Mammary epithelial cell (primary cell): ENCODE results near the gene ABHD8.

Experiments used
- CTCF ChIP-seq, 2 donors: IDR thresholded peaks in 1 of 2; conservative IDR thresholded peaks in 1 of 2; 2 replicates each; pipeline ENCODE4 v1.5.1; 2011 to 2012; ENCODE audit warnings: inconsistent platforms in 2 of 2, low read length in 2 of 2, mild to moderate bottlenecking in 2 of 2, control low read depth in 1 of 2, low read depth in 1 of 2; ENCODE audit not compliant: insufficient read depth in 1 of 2; ENCODE audit errors: extremely low read depth in 1 of 2
- EZH2 ChIP-seq: IDR thresholded peaks from 2 replicates; pipeline ENCODE4 v1.6.1; 2012; ENCODE audit warnings: low read length, inconsistent platforms, borderline replicate concordance

- TF ChIP-seq EZH2: no peak
- no peak for TF ChIP-seq CTCF (conservative IDR thresholded peaks at IDR 0.05 in 1 of 2, IDR thresholded peaks at IDR 0.05 in 1 of 2; ENCODE audit: extremely low read depth in 1 of 2, insufficient read depth in 1 of 2, low read depth in 1 of 2, low read length in 2 of 2)
Observed at GRCh38 chr19:17281391-17282304, 21.6 kb downstream of the ABHD8 start, which contains the start of gene ANKLE1.
